Measurements from ENCODE around the gene COG8.
"Not testable (repeated sequence)": the region's sequence is repeated elsewhere in the genome, so short reads cannot be mapped to it uniquely, and the experiment has no call there.

The COG8 gene, protein sequence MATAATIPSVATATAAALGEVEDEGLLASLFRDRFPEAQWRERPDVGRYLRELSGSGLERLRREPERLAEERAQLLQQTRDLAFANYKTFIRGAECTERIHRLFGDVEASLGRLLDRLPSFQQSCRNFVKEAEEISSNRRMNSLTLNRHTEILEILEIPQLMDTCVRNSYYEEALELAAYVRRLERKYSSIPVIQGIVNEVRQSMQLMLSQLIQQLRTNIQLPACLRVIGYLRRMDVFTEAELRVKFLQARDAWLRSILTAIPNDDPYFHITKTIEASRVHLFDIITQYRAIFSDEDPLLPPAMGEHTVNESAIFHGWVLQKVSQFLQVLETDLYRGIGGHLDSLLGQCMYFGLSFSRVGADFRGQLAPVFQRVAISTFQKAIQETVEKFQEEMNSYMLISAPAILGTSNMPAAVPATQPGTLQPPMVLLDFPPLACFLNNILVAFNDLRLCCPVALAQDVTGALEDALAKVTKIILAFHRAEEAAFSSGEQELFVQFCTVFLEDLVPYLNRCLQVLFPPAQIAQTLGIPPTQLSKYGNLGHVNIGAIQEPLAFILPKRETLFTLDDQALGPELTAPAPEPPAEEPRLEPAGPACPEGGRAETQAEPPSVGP

DNA sequence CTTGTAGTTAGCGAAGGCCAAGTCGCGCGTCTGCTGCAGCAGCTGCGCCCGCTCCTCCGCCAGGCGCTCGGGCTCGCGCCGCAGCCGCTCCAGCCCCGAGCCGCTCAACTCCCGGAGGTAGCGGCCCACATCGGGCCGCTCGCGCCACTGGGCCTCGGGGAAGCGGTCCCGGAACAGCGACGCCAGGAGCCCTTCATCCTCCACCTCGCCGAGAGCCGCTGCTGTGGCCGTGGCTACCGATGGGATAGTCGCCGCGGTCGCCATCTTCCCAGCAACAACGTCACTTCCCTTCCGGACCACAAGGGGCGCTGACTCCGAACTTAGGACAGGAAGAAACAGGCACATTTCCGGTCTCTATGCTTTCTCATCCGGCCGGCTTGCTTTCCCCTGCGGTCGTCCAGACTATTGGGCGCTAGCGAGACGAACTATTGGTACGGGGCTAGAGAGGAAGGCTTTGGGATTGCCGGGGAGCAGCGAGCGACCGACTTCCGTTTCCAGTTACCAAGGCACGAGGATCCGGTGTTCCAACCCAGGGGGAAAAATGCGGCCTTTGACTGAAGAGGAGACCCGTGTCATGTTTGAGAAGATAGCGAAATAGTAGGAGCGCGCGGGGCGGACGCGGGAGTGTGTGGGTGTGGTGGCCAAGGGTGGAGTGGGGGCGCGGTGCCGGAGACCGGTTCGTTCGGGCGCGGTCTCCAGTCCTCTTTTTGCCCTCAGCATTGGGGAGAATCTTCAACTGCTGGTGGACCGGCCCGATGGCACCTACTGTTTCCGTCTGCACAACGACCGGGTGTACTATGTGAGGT, at the start of gene COG8, which contains the start of gene NIP7:
Gene COG8 (minus strand): TSS at position 276 of the 806 bp plus-strand sequence. CDS start 12 bp downstream, at position 264.
Gene NIP7 (plus strand): TSS at position 484 of the 806 bp plus-strand sequence. CDS start 58 bp downstream, at position 542.
- in situ Hi-C loops (cut with MboI; ENCODE audit: low sequenced_read_pairs): no loop called here

DNA sequence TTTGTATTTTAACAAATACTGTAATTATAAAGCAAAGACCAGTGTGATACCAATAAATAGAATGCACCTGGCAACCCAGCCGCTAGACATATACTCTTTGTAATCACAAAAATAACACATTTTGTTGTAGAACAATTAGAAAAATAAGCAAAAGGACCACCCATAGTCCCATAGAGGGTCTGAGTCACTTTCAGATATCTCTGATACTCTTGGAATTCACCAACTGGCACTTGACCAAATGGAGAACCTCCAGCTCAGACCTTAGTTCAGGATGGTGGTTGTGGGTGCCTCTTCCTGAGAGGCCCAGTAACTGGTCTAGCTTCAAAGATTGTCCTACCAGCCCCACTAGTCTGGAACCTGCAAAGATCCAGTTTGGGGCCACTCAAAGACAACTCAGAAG, 47.2 kb upstream of the COG8 start:
- in situ Hi-C loops (cut with MboI; ENCODE audit: low sequenced_read_pairs): no loop called here

DNA sequence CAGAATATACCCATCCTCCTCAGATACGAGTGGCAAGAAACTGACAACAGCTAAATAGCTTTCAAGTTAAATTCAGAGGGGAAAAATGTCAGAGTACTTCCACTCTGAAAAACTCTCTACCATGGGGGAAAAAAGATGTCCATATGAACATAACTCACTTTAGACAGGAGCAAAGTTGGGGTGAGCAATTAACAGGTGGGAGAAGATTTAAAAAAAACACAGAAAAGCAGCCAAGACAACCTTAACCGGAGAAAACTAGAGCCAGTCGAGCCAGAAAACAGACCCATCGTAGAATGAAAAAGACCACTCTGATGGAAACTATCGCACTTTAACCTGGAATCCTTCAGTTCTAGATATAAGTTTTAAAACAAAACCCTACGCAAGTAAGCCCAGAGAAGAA, 45.6 kb upstream of the COG8 start:
- in situ Hi-C loops (cut with MboI; ENCODE audit: low sequenced_read_pairs): no loop called here

DNA sequence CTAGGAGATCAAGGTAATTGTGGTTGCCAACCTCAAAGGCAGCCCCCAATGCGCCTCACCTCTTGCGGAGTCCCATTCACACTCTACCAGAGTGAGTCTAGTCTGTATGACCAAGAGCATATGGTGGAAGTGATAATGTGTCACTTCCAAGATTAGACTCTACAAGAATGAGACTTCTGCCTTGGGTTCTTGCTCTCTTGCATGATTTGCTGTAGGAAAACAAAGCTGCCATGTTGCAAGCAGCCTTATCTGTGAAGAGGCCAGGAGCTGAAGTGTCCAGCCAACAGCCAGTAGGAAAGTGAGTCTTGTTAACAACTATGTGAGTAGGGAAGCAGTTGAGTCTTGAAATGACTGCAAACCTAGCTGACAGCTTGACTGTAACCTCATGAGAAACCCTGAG, 43.1 kb upstream of the COG8 start:
- in situ Hi-C loops (cut with MboI; ENCODE audit: low sequenced_read_pairs): no loop called here

DNA sequence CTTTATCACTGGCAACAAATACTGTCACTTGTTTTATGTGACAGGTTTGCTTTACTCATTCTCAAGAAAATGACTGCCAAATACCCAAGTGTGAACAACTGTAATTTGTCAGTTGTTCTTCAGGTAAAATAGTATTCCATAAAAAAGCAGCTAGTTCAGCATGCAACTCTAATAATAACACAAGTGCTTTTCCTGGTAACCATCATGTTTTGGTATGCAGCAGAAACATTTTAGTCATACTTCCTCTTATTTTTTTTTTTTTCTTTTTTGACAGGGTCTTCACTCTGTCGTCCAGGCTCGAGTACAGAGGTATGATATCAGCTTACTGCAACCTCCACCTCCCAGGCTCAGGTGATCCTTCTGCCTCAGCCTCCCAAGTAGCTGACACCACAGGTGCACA, 41.9 kb upstream of the COG8 start:
- in situ Hi-C loops (cut with MboI; ENCODE audit: low sequenced_read_pairs): no loop called here

DNA sequence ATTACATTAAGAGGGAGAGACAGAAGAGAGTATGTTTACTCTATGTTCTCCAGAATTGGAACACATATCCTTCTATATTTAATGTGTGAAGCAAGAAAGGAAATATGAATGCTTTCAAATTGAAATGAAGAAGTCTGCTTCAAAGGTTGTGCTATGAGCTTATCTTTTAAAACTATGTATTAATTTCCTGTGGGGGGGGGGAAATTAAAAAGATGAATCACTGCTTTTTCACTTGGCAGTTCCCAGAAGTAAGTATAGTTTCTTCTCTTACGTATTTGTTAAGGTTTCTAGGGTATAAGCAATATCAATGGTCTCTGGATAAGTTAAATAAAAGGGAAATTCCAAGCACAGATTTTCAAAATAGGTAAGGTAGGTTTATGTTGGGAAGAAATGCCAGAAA, 39.4 kb upstream of the COG8 start:
- in situ Hi-C loops (cut with MboI; ENCODE audit: low sequenced_read_pairs): no loop called here

DNA sequence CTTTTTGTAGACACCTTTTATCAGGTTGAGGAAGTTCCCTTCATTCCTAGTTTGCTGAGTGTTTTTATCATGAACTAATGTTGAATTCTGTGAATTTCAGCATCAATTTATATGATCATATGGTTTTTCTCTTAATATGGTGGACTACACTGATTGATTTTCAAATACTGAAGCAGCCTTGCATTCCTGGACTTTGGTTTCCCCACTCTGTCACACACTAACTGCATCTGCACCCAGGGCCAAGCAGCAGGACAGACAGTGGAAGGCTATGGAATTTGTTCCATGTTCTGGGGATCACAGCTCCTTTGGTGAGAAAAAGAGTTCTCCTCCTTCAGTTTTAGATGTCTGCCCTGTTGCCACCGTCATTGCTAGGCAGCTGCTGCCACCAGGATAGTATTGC, 38.7 kb upstream of the COG8 start:
- in situ Hi-C loops (cut with MboI; ENCODE audit: low sequenced_read_pairs): no loop called here

DNA sequence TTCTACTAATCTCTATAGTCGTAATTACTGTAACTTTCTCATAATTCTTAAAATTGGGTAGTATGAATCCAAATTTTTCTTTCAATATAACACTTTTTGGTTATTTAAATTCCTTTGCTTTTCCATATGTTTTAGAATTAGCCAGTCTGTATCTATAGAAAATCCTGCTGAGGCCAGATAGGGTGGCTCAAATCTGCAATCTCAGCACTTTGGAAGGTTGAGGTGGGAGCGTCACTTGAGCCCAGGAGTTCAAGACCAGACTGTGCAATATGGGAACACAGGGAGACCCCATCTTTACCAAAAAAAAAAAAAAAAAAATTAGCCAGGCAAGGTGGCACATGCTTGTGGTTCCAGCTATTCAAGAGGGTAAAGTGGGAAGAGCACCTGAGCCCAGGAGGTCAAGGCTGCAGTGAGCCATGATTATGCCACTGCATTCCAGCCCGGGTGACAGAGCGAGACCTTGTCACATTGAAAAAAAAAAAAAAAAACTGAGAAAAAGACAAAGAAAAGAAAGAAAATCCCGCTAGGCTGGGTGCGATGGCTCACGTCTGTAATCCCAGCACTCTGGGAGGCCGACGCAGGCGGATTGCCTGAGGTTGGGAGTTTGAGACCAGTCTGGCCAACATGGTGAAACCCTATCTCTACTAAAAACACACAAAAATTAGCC, 37.2 kb upstream of the COG8 start:
- in situ Hi-C loops (cut with MboI; ENCODE audit: low sequenced_read_pairs): no loop called here

DNA sequence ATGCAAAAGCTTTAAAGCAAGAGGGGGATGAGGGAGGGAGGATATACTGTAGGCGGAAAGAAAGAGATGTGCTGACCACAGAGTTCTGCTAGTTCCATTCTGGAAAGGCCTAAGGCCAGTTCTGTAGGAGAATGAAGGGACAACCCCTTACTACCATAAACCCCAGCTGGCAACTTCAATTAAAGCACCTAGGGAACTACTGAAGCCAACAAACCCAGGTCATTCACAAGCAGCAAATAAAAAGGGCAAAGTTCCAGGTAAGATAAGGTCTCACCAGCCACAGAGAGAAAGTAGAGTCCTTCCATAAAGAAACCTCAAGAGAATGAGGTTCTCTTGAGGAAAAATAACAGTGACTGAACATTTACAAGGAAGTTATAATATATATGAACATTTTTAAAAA, 33.7 kb upstream of the COG8 start:
- in situ Hi-C loops (cut with MboI; ENCODE audit: low sequenced_read_pairs): no loop called here

DNA sequence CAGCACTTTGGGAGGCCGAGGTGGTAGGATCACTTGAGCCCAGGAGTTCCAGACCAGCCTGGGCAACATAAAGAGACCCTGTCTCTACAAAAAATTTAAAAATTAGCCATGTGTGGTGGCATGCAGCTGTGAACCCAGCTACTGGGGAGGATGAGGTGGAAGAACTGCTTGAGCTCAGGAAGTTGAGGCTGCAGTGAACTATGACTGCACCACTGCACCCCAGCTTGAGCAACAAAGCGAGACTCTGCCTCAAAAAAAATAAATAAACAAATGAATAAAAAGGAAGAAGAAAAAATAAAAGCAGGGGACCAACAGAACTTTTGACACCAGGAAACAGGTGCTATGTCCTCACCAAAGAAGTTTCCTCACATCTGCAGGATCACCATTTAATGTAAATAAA, 32.2 kb upstream of the COG8 start:
- in situ Hi-C loops (cut with MboI; ENCODE audit: low sequenced_read_pairs): no loop called here

DNA sequence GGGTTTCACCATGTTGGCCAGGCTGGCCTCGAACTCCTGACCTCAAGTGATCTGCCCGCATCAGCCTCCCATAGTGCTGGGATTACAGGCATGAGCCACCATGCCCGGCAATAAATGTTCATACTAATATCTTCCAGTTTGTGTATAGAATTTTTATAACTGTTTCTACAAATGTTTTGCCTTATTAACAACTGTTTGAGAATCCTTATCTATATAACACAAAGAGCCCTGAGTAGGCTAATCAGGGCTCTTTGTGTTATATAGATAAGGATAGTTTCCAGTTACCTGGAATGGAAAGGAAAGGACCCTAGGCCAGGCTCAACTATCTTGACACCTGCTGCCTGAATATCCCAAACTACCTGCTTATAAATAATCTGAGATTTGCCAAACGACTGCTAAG, 29.5 kb upstream of the COG8 start:
- in situ Hi-C loops (cut with MboI; ENCODE audit: low sequenced_read_pairs): no loop called here

DNA sequence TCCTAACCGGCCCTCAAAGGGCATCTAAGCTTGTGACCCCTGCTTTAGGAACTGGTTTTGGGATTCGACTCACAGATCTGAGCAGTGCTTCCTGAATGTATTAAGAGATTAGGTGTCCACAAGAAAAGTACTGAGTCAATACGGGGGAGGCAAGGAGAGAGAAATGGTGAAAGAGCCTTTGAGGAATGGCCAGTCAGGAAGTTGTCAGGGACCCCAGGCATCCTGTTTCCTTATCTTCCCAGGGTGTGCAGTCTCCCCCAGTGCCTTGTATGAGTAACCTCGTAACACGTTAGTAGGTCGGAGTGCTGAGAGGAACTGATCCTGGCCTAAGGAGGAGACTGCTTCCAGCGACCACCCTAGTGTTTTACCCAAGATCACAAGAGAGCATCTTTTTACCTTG, 28.6 kb upstream of the COG8 start:
- in situ Hi-C loops (cut with MboI; ENCODE audit: low sequenced_read_pairs): no loop called here

DNA sequence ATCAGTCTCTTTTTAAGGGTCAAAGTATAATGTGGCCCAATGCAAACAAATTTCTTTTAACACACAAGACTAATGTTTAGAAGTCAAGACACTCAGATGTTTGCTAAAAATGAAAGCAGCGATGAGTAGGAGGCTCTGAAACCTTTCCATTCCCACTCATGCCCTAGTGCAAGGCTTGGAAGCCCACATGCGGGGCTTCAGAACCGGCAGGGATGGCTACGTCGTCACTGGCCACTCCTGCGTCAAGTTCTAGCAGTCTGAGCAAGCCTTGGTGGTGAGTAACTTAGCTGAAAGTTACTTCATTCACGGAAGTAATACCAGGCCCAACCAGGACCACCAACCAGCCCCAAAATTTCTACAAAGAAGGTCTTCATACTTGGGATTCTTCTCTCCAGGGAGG, 27.1 kb upstream of the COG8 start:
- in situ Hi-C loops (cut with MboI; ENCODE audit: low sequenced_read_pairs): no loop called here

DNA sequence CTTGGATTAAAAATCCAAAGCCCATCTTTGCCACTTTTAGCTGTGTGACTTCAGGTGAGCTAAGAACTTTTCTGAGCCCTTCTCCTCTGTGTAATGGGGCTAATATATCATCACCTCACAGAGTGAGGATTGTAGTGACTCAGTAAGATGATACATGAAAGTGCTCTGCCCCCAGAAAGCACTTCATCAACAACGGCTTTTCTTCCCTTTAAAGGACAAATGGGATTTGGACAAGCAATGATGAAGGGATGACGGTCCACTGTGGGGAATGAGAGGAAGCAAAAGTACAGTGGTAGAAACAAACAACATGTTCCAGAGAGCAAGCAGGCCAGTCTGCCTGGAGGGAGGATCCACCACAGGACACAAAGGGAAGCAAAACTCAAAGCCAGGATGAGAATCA, 26.5 kb upstream of the COG8 start:
- in situ Hi-C loops (cut with MboI; ENCODE audit: low sequenced_read_pairs): no loop called here

DNA sequence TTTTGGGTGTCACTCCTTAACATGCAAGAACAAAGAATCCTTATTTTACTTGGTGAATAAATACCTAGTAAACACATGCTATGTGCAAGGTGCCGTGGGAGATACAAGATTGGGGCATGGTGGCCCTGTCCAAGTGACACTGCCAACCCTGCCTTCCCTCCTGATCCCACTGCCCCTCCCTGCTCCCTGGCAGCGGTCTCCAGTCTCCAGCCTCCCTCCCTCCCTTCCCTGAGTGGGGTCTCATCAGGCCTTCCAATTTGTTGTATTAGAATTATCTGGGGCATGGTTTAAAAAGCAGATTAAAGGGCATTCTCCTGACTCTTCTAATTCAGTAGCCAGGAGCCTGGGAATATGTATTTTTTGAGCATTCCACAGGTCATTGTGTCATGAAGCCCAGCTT, 24.7 kb upstream of the COG8 start:
- in situ Hi-C loops (cut with MboI; ENCODE audit: low sequenced_read_pairs): no loop called here

DNA sequence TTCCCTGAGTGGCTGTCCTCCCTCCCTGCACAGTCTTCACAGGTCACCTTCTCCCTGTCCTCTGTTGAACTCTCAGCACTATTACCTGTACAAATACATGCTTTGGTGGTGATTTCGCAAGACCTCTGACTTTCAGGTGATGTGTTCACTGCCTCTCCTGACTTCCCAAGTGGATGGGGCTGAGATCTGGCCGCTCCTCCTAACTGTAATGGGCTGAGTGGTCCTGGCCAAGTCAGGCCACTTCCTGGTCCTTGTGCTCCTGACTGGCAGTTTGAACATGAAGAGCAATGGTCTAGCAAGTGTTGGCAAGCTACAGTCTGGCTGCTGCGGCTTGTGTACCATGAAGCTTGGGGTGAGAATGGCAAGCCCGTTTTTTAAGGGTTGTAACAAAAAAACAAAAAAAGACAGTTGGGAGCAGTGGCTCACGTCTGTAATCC, 23.9 kb upstream of the COG8 start:
- in situ Hi-C loops (cut with MboI; ENCODE audit: low sequenced_read_pairs): no loop called here

DNA sequence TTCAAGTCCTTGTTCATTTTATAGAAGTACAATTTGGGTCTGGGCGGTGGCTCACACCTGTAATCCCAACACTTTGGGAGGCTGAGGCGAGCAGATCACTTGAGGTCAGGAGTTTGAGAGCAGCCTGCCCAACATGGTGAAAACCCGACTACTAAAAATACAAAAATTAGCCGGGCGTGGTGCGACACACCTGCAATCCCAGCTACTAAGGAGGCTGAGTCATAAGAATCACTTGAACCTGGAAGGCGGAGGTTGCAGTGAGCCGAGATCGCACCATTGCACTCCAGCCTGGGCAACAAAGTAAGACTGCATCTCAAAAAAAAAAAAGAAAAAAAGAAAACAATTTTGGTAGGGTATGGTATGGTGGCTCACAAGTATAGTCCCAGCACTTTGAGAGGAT, 20.7 kb upstream of the COG8 start:
- in situ Hi-C loops (cut with MboI; ENCODE audit: low sequenced_read_pairs): not testable (repeated sequence)

DNA sequence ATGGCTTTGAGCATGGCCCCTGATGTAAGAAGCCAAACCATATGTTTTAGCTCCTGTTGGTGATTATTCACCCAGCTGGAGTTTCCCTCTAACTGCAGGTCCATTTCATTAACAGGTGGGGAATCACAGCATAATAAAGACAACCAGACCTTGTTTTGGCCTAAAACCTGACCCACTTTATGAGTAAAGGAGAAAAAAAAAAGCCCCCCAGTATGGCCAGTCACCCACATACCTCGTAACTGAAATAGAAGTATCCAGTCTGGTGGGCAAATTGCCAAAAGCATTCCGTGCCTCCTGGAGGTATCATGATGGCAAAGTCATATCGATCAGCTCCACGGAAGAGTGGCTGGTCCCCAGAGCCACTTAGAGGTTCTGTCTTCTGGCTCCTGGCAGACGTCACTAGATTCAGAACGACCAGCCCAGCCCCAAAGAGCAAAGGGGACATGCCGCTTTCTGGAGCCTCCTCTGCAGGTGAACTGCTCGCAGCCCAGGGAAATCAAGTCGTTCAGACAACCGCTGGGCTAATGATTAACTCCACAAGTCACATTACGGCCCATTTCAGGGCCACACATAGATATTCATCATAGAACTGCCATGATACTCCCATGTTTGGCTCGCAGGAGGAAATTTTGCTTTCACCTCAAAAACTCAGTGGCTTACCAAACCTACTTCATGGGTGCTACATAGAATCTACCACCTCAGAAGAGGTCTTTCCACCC, 12.1 kb upstream of the COG8 start, which contains the start of gene TMED6:
Gene TMED6 (minus strand): TSS at position 478 of the 719 bp plus-strand sequence. CDS start 33 bp downstream, at position 445.
- in situ Hi-C loops (cut with MboI; ENCODE audit: low sequenced_read_pairs): no loop called here

DNA sequence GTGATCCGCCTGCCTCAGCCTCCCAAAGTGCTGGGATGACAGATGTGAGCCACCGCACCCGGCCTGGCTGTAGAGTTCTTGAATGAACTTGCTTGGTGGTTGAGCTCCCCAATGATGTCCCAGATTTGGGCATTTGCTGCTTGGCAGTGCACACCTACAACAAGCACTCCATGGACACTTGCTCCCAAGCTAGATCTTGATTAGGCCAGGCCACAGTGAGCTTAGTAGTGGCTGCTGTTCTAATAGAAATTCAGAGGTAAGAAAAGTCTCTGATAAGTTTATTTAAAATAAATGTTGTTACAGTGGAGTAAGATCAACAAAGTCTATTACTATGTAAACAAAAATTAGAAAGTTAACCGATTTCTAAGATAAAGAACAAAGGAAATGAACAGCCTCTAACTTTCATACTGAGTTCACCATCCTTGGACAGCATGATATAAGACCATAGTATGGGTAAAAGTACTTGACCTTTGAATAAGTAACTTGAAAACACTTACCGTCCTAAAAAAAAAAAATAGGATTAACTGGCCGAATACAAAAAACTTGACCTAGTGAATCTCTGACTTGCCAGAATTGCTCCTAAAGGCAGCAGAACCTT, 11.3 kb upstream of the COG8 start:
- in situ Hi-C loops (cut with MboI; ENCODE audit: low sequenced_read_pairs): no loop called here

DNA sequence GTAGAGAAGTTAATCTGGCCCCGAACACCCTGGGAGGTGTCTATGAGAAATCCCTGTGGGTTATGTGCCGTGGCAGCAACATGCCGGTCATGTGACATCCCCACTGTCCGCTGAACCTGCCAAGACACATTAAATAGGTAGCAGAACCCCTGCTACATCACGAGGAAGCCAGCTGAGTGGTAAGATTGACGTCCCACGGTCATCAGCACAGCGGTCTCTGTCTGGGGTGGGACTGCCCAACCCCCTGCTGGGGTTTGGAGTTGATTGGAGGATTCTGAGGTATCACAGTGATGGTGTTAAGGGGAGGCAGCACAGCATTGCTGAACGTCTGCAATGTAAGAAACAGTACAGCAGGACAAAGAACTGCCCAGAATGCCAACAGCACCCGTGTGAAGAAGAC, 10.2 kb upstream of the COG8 start:
- in situ Hi-C loops (cut with MboI; ENCODE audit: low sequenced_read_pairs): no loop called here
